ENCODE measurements around the gene PDILT. TPM values are rescaled to one million over a fixed set of nuclear protein-coding genes. Genes with fewer than 3 reads are reported as not detected.
"Not testable (repeated sequence)": the region's sequence is repeated elsewhere in the genome, so short reads cannot be mapped to it uniquely, and the experiment has no call there.

The PDILT gene
- total RNA-seq, 2 donors from 2014 or later = not detected

- no peak for DNase-seq (ENCODE audit: low spot score)
- intact Hi-C loops (cut with DNase I) = loop anchor here in 1 of 2 donors (5.0 kb wide), 1 partner anchor 332 kb away; no protein-coding TSS in a partner anchor
Measured at GRCh38 chr16:20329392-20330138, 75.0 kb downstream of the PDILT start.

GRCh38 chr16:20327444-20328041 is 77.0 kb downstream of the PDILT start, which contains the start of gene GP2:
Gene GP2, minus strand, starts transcription at chr16:20327513. Its CDS starts 1,082 bp downstream, at chr16:20326431.
- DNase-seq (ENCODE audit: low spot score) = no peak
- intact Hi-C loops (cut with DNase I) = loop anchor here in 1 of 2 donors (5.0 kb wide), 1 partner anchor 330 kb away; no protein-coding TSS in a partner anchor

GRCh38 chr16:20326321-20326720 is 78.2 kb downstream of the PDILT start:
- no peak for DNase-seq (ENCODE audit: low spot score)
- intact Hi-C loops (cut with DNase I) = loop anchor here in 1 of 2 donors (5.0 kb wide), 1 partner anchor 329 kb away; no protein-coding TSS in a partner anchor

GRCh38 chr16:20325005-20325404 is 79.5 kb downstream of the PDILT start:
- intact Hi-C loops (cut with DNase I) = loop anchor here in 1 of 2 donors (5.0 kb wide), 1 partner anchor 328 kb away; no protein-coding TSS in a partner anchor
- DNase-seq (ENCODE audit: low spot score) = no peak

- intact Hi-C loops (cut with DNase I) = no loop called here
Measured at GRCh38 chr16:20323591-20324117, 80.9 kb downstream of the PDILT start.

GRCh38 chr16:20322696-20323095 is 81.8 kb downstream of the PDILT start:
- intact Hi-C loops (cut with DNase I) = no loop called here
- no peak for DNase-seq (ENCODE audit: low spot score)

More at GRCh38 chr16:20323591-20324117, 80.9 kb downstream of the PDILT start:
- no peak for DNase-seq (ENCODE audit: low spot score)

- intact Hi-C loops (cut with DNase I) = no loop called here
- DNase-seq (ENCODE audit: low spot score) = no peak
Measured at GRCh38 chr16:20321671-20322070, 82.9 kb downstream of the PDILT start.

- intact Hi-C loops (cut with DNase I); DNase-seq (ENCODE audit: low spot score): not testable (repeated sequence)
Measured at GRCh38 chr16:20321051-20321450, 83.5 kb downstream of the PDILT start.

- DNase-seq (ENCODE audit: low spot score) = no peak
- intact Hi-C loops (cut with DNase I) = no loop called here
Measured at GRCh38 chr16:20320592-20320991, 83.9 kb downstream of the PDILT start.

- intact Hi-C loops (cut with DNase I) = no loop called here
- no peak for DNase-seq (ENCODE audit: low spot score)
Measured at GRCh38 chr16:20320178-20320577, 84.4 kb downstream of the PDILT start.

- DNase-seq (ENCODE audit: low spot score) = no peak
- intact Hi-C loops (cut with DNase I) = no loop called here
Measured at GRCh38 chr16:20319406-20319805, 85.1 kb downstream of the PDILT start.

GRCh38 chr16:20318437-20318836 is 86.1 kb downstream of the PDILT start:
- intact Hi-C loops (cut with DNase I) = no loop called here
- DNase-seq (ENCODE audit: low spot score) = no peak

GRCh38 chr16:20318006-20318405 is 86.5 kb downstream of the PDILT start:
- no peak for DNase-seq (ENCODE audit: low spot score)
- intact Hi-C loops (cut with DNase I) = no loop called here

GRCh38 chr16:20317117-20317516 is 87.4 kb downstream of the PDILT start:
- no peak for DNase-seq (ENCODE audit: low spot score)
- intact Hi-C loops (cut with DNase I) = no loop called here

- DNase-seq (ENCODE audit: low spot score) = no peak
- intact Hi-C loops (cut with DNase I) = no loop called here
Measured at GRCh38 chr16:20316715-20317114, 87.8 kb downstream of the PDILT start.

- DNase-seq (ENCODE audit: low spot score) = no peak
- intact Hi-C loops (cut with DNase I) = no loop called here
Measured at GRCh38 chr16:20315764-20316163, 88.8 kb downstream of the PDILT start.

- intact Hi-C loops (cut with DNase I) = no loop called here
- no peak for DNase-seq (ENCODE audit: low spot score)
Measured at GRCh38 chr16:20314575-20314974, 90.0 kb downstream of the PDILT start.

GRCh38 chr16:20313741-20314140 is 90.8 kb downstream of the PDILT start:
- intact Hi-C loops (cut with DNase I) = no loop called here
- no peak for DNase-seq (ENCODE audit: low spot score)

GRCh38 chr16:20312536-20313095 is 91.9 kb downstream of the PDILT start:
- DNase-seq (ENCODE audit: low spot score); intact Hi-C loops (cut with DNase I): not testable (repeated sequence)

GRCh38 chr16:20311548-20311947 is 93.0 kb downstream of the PDILT start:
- intact Hi-C loops (cut with DNase I) = no loop called here
- DNase-seq (ENCODE audit: low spot score) = no peak
